ENCODE data around the gene CD44.

The CD44 gene

DNA sequence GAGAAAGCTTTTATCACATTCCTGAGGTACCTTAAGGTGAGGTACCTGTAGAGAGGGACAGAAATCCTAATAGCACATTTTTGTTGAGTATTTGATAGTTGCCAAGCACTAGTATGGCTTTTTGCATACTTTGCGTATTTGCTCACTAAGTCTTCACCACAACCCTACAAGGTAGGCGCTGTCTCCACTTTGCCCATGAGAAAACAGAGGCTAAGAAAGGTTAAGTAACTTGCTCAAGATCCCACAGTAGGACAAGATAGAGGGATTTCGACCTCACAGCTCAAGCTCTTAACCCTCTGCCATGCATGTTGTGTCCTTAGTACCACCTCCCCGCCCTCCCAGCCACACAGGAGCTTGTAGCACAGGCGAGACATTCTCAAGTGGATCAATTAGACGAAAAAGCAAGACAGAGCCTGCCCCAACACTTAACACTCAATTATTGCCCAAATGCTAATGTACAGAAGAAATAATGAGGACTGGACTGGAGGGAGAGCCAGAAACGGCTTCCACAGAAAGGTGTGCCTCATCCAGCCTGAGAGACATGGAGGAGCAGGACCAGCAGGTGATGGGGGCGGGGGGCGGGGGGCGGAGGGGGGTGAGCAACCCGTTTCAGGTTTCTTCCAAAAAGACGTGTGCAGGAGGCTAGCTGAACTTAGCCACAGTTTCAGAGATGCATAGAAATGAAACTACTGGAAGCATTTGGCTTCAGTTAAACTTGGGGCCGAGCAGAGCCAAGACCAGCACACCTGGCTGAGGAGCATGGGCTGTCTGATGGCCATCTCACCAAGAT lies 26.7 kb upstream of the CD44 start:
- peak; percentile 32 for DNase-seq

DNA sequence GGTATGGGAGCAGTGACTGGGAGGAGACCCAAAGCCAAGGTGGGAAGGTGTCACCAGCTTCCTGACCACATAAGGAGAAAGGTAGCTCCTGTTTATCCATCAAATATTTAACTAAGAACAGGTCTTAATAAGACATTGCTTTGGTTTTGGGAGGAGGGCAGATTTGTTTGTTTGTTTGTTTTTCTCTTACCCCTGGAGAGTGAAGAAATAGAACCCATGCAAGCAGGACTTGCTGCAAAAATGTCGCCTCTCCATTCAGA lies 26.2 kb upstream of the CD44 start:
- no peak for DNase-seq

DNA sequence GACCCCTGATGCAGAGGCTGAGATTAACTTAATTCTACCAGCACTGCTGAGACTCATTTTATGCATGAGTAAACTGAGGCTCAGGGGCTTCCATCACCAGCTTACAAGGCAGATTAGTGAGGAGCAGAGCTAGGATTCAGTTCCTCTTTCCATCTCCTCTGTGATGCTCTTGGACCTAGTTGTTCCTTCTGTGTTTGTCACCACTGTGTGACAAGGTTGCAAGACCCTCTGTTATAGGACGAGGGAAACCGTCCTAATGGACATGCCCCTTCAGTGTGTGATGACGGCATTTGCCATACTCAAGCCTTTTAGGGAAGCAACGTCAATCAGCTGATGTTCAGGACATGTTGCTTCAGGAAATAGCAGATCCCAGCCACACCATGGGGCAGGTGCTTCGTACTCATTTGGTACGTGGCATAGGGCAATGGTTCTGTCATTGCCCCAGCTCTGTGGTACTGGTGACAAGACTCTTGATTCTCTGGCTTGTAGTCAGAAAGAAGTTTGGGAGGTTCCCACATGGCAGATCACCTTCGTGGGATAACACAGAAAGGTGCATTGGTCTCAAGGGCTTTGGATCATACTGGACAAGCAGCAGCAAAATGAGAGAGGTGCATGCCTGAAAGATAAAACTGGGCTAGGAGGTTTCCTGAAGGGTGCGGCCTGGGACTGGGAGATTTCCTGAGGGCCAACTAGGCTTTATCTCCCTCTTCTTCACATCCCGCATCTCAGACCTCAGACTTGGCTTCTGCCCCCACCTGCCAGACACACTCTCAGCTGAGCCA lies 23.9 kb upstream of the CD44 start:
- no peak for DNase-seq

DNA sequence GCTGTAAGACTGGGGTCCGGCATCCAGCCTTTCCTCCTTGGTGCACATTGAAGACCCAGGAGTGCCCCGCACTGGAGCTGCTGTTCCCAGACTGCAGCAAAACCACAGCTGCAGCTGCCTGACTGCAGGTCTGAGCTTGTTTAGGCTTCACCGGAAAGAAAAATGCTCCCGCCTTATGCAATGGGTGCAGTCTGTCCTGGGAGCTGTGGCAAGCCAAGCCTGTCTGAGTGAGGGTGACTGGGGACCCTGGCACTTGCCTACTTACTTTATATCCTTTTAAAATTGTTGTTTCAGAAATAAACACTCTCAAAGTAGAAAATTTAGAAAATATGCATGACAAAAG lies 23.3 kb upstream of the CD44 start:
- no peak for DNase-seq

DNA sequence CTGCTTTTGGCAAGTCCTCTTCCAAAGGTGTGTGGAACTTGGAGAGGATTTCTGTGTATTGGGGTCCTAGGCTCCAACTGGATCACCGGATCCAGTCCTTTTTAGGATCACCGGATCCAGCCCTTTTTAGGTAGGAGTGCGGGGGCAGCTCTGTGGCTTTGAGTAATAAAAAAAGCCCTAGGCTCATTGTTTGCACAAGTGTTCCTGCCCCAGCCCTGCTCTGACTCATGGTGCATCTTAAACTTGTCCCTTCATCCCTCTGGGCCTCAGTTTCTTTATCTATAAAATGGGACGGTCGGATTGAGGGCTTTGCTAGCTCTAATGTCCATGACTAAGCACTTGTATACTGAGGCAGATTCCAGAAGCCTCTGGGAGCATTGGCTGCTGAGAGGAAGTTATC lies 22.7 kb upstream of the CD44 start:
- DNase-seq, result no peak

DNA sequence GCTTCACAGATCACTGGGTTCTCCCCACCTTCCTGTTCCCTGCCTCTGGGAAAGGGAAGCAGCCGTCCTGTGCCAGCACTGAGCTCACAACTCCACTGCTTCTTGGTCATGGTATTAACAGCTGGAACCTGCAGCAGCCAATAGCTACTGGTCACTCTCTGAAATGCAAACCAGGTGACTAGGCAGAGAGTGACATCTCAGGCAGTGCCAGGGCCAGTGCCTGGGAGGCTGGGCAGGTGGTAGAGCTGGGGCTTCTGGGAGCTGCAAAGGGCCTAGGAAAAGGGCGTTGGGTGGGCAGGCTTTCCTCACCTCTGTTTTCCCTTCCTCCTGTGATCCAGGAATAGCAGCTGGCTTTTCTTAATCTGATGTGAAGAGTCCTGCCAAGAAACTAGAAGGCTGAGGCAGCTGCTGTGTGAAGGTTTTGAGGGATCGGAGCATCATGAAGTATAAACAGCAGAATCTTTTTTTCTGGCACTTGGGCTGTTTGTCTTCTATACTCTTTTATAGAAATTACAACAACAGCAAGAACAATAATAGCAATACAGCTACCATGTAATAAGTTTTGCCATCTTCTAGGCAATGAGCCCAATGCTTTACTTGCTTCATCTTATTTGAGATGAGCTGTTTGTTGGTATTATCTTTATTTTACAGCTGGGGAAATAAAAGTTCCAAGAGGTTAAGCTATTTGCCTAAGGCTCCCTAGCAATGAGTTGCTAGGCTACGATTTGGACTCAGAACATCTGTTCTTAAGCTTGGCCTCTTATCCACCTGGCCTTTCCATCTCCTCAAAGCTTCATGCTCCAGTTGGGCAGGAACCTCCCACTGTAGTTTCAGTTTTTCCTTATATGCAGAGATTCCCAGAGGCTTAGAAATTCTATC lies 22.0 kb upstream of the CD44 start:
- no peak for DNase-seq

DNA sequence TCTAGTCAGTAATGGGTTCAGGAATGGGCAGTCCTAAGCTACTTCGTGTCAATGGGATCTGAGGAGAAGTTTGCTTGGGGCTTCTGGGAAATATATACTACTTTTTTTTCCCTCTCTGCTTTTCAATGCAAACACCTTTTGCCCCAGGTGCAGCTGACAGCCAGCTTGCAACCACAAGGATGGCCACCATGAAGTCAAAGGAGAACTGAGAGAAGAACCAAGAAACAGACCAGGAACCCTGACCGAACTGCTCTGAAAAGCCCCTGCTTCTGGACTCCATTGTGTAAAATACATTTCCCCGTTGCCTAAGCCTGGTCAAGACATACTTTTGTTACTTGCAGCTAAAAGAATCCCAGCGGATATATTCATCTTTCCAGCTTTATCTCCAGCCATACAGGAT lies 20.1 kb upstream of the CD44 start:
- no peak for DNase-seq

DNA sequence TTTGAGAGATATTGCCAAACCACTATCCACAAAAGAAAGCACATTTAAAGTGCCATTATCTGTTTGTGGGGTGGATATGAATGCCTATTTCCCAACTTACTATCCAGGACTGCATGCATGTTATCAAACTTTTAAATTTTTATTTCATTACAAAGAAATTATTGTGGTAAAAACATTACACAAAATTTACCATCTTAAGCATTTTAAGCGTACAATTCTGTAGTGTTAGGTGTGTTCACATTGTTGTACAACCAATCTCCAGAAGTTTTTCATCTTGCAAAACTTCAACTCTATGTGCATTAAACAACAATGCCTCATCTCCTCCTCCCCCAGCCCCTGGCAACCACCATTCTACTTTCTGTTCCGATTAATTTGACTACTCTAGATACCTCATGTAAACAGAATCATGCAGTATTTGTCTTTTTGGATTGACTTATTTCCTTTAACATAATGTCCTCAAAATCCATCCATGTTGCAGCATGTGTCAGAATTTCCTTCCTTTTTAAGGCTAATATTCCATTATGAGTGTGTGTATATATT lies 17.6 kb upstream of the CD44 start:
- no peak for DNase-seq

DNA sequence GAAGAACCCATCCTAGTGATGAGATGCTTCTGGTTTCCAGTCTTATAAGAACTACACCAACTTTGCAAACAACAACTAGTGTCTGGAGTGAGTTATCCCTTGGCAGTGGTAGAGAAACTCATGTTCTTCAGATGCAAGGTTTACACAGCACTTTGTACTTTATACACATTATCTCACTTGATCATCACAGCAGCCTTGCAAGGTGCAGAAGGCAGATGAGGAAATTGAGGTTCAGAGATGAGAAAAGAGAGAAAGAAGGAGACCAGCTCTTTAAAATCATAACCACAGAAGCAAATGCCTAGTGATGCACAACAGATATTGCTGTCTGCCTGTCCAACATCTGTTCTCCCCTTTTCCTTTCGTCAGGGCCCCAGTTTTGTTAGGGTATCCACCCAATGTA lies 16.7 kb upstream of the CD44 start:
- DNase-seq, result no peak

DNA sequence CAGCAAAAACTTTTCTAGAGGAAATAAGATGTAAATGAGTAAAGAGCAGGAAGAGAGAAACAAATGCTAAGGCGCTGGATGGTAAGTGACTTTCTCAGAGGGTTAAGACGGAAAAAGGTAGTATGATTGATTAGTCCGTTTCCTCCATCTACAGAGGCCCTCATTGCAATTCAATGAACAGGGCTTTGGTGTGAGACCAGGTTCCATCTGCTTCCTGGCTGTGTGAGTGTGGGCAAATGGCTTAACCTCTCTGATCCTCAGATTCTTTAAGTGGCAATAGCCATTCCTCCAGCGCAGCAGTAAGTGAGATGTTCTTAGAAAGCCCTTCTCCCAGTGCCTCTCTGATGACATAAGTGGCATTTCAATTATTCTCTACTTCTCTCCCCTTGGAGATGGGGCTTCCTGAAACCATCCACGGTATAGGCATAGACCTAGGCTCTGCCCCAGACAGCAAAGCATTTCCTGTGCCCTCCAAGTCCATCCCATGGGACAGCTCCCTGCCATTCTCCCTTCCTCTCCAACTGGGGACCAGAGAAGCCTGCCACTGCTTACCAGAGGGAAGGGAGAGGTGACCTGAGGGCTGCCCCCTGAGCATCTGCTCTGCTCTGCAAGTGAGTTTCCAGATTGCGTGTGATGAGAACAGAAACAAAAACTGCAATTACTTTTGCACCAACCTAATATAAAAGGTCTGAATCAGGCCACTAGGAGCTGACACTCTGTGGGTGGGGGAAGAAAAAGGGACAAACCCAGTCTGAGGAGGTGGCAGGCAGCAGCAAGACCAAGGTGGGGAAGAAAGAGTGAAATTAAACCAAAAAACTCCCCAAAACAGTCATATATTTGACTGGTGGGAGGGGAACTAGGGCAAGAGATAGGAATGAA lies 12.7 kb upstream of the CD44 start:
- no peak for DNase-seq

DNA sequence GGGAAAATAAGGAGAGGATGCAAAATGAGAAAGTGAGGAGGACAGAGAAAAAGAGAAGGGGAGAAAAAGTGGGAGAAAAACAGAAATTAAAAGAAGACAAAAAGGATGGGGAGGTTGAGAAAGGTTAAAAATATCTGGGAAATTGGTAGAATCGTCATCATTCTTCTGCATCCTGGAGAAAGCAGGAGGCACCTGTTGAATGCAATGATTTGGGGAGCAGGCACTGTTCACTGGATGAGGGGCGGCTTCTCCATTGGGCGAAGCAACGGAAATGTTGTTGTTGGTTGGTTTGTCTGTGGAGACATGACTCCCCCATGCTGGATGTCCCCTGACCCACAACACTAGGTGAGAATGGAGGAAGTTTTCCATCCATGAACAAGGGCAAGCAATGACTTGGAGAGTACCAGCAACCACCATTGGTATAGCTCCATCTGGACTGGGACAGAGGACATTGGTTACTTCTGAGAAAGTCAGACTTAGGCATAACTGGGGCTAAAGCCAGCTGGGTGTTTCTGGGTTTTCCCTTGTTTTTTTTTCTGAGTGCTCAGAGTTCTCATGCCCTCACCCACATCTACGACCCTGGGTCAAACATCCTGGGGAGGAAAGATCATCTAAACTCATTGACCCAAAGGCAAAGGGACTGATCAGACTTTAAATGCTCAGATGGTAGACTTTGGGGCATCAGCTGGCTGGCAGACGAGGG lies 11.9 kb upstream of the CD44 start:
- DNase-seq, result no peak

DNA sequence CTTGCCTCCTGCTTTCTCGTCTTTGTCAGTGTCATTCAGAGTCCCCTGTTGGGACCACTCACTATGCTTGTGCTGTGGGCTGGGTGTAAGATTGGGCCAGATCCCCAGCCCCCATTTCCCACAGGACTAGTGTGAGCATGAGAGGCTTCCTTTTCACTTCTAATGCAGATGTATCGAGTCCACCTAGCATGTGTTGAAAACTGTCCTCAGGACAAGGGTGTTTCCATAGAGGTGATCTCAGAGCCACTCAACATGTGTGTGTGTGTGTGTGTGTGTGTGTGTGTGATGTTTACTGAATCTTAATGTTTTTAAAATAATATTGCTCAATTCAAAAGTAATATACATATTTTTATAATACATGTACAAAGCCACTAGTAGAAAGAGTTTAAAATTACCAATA lies 11.4 kb upstream of the CD44 start:
- no peak for DNase-seq

DNA sequence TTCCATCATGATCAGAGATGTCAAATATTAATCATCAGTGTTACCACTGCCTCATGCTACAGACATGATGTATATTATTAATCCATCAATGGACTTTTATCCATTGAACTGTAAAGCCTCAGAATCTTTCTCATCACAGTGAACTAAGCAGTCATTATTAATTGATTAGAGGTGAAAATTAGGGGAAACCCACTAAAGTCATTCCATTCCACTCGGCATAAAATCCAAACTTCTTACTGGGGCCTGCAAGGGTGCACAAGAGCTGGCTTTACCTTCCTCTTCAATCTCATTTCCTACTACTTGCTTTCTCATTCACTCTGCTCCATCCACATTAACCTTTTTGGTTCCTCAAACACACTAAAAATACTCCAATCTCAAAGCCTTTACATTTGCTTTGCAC lies 7.9 kb upstream of the CD44 start:
- DNase-seq, result no peak

DNA sequence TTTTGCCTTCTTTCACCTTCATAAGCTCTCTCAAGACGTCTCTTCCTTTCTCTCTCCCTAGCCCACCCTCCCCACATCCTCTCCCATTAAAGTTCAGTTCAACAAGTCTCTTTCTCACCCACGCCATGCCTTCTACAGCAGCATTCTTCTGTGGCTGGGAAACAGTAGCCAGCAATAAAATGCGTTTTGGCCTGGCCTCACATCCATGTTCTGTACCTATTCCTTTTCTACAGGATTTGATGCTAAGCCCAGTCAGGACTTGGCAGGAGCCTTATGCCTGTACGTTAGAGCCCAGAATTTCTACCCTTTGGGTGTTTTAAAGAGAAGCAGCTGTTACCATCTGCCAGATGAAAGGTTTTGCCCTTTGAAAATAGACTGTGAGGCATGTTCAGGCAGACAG lies 7.1 kb upstream of the CD44 start:
- no peak for DNase-seq

DNA sequence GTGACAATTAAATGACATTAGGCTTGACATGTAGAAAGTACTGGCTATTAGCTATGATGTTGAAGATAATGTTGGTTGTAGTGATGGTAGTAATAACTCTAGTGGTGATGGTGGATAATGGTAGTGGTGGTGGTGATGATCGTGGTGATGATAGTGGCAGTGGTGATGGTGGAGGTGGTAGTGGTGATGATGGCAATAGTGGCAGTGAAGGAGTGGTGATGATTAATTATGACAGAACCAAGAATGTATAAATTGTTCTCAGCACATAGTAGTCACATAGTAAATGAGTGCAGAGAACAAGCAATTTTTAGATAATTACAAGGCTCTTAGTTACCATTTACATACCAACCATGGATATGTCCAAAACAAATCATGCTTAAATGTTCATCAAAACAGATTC lies 5.3 kb upstream of the CD44 start:
- no peak for DNase-seq

DNA sequence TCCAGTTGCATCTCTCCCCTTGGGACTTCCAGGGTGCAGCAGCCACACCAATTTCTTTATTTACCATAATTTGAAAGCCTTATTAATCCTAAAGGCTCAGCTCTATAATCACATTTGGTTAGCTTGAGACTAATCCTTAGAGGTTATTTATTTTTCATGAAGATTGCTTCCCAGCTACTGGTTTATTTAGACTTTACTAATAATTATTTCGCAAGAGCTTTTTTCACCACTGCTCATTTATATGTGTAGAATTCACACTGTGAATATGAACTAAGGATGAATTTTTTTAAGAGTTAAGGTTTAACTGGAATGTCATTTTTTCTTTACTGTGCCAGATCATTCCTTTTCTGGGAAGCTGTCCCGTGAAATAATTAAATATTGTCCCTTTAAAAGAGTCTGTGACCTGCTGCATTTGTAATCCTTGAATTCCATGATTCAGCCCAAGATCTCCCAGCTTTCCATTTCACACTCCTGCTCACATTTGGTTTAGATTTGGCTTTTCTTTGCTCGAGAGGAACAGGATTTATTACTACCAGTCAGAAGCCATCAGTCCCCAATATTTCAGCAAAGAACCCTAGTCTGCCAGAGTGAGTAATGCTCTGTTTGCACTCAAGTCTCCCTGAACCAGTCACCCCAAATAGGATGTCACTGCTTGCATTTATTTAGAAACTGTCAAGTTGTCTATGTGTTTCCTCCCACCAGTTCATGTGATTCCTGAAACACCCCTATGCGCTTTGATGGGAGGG lies 4.4 kb upstream of the CD44 start:
- no peak for DNase-seq

DNA sequence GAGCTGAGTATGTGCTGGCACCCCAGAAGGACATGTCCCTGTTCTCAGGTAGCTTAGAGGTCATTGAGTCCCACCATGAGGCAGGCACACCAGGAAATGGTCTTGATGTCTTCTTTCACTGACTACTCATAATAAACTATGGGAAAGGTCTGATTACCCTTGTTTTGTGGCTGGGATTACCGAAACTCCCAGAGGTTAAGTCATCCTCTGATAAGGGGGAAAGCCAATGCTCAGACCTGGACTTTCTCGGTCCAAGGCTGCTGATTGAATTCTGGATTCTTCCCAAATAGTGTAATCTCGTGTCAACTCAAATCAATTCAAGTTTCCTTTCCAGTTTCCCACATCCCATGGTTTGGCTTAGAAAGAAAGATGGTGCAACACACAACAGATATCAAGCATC lies 3.7 kb upstream of the CD44 start:
- DNase-seq, result no peak

DNA sequence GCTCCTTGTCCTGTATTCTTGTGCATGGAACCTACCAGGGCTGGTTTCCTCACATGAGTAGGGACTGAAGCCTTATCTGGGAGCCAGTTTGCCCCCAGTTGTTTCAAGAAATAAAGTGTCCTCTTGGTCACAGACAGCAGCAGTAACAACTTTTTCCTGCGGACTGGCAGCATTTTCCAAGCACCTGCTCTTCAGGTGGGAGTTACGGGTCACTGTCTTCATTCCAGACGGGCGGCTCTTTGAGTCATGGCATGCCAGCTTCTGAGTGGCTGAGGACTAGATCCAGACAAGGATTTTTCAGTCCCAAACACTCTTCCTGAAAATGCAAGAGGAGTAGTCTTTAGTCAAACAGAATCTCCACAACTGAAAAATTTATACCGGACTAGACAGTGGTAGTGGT lies 2.7 kb upstream of the CD44 start:
- DNase-seq, result no peak

DNA sequence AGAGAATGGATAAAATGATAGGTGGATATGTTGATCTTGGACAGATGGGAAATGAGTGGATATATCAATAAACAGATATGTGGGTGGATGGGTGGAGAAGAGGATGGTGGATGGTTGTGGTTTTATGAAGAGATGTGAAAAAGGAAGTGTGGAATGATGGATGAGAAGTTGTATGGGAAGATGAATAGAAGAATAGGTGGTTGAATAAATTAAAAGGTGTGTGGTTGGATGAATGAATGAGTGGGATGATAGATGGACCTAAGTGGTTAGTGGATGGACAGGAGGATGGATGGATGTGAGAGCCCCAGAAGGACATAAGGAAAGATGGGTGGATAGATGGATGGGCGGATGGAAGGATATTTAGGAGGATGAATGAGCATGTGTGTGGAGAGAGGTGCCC lies 913 bp upstream of the CD44 start:
- DNase-seq, result no peak

DNA sequence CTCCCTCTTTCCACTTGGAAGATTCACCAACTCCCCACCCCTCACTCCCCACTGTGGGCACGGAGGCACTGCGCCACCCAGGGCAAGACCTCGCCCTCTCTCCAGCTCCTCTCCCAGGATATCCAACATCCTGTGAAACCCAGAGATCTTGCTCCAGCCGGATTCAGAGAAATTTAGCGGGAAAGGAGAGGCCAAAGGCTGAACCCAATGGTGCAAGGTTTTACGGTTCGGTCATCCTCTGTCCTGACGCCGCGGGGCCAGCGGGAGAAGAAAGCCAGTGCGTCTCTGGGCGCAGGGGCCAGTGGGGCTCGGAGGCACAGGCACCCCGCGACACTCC lies 397 bp upstream of the CD44 start:
- no peak for DNase-seq

DNA sequence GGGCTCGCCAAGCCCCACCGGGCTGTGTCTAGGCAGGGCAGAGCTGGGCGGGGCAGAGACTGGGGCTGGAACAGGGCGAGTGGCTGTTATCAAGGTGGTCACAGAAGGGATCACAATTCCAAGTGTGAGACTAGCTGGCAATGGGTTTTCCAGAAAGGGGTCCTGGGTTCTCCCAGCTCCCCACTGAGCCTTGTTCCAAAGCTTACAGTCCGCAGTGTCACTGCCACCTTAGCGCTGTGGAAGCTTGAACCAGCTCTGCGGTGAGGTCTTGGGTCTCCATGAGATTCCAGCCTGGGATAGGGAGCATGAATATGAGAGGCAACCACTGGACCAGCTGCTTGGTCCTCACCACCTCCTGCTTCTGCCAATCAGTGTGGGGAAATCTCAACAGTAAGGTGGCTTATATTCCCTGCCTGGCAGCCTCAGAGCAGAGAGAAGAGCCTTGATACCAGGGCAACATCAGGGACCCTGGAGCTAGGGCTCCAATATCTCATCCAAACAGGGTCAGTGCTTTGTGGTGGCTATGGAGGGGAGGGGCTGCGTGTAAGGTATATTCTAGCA lies 831 bp downstream of the CD44 start:
- DNase-seq, result no peak
